ENCODE measurements around the gene SMIM36. TPM values are rescaled to one million over a fixed set of nuclear protein-coding genes. Genes with fewer than 3 reads are reported as not detected.
"Not testable (repeated sequence)": the region's sequence is repeated elsewhere in the genome, so short reads cannot be mapped to it uniquely, and the experiment has no call there.

Gene SMIM36
- total RNA-seq, 4 donors from 2014 or later = not detected

DNA sequence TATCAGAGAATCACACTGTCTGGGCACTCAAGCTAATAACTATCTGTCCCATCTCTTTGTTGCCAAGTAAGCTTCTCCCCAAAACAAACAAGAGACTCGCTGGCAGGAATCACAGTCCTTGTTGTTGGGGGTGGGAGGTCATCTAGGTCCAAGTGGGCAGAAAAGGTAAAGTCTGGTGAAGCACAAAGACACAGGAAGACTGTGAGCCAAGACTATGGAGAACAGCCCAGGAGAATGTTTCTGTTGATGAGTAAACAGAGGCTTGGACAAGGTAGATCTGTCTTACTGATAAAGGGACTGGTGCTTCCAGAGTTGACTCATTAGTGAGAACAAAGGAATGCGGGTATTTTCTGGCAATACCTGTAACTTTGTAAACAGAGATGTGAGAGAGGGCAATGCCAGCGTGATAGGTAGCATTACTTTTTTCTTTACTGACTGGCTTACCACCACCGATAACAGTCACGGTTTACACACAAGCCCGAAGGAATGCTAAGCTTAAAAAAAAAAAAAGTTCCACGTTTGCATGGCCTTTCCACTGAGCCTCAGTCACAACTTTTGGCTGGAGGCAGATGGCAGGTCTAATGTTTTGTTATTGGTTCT, 78.1 kb downstream of the SMIM36 start:
- peak overlapping the region in 1 of 4 donors; percentile 36 for H3K27ac ChIP-seq
- H3K27me3 ChIP-seq = no peaks in the 10 kb centered on the region
- H3K4me1 ChIP-seq = peaks cover 0 to 17% (median 6%) of the 10 kb centered on the region in 4 donors
- no peak for TF ChIP-seq EP300 (IDR thresholded peaks at IDR 0.05)
- no peak for TF ChIP-seq POLR2A (IDR thresholded peaks at IDR 0.05)
- TF ChIP-seq CTCF (IDR thresholded peaks at IDR 0.05) = no peak
- H3K4me3 ChIP-seq = no peak overlapping the region
- no peaks in the 10 kb centered on the region for H3K36me3 ChIP-seq
- 56 to 64% methylated on average over 7 of the region's 7 CpGs for WGBS, 2 donors
- no peak for DNase-seq (ENCODE audit: low spot score in 2 of 2)
- H3K9me3 ChIP-seq = no peaks in the 10 kb centered on the region

GRCh38 chr17:55432358-55433028, 78.8 kb downstream of the SMIM36 start:
- Histone ChIP-seq H3K36me3 (no peaks in the 10 kb centered on the region), H3K4me1 (peaks cover 0 to 19% (median 8%) of the 10 kb centered on the region in 4 donors), H3K27me3 (no peaks in the 10 kb centered on the region), H3K4me3 (no peak overlapping the region), H3K9me3 (no peaks in the 10 kb centered on the region), H3K27ac (no peak overlapping the region)
- TF ChIP-seq EP300 (IDR thresholded peaks at IDR 0.05) (no peak), POLR2A (IDR thresholded peaks at IDR 0.05) (no peak), CTCF (IDR thresholded peaks at IDR 0.05) (no peak)
- DNase-seq (ENCODE audit: low spot score in 2 of 2) = no peak
- 81 to 82% methylated on average over 4 of the region's 4 CpGs for WGBS, 2 donors

- DNase-seq (ENCODE audit: low spot score in 2 of 2); H3K27ac ChIP-seq; H3K4me3 ChIP-seq; H3K36me3 ChIP-seq; H3K27me3 ChIP-seq; H3K9me3 ChIP-seq: not testable (repeated sequence)
- no CpG with 5 or more reads among the region's 1 CpG for WGBS, 2 donors
- H3K4me1 ChIP-seq = peaks cover 0 to 20% (median 8%) of the 10 kb centered on the region in 4 donors
Measured at GRCh38 chr17:55431914-55432313, 79.3 kb downstream of the SMIM36 start.

GRCh38 chr17:55430541-55431288, 80.5 kb downstream of the SMIM36 start:
- Histone ChIP-seq H3K9me3 (no peaks in the 10 kb centered on the region), H3K4me1 (peaks cover 0 to 20% (median 8%) of the 10 kb centered on the region in 4 donors), H3K27me3 (no peaks in the 10 kb centered on the region), H3K36me3 (no peaks in the 10 kb centered on the region), H3K4me3 (no peak overlapping the region), H3K27ac (peak overlapping the region in 2 of 4 donors; percentile 4 to 20)
- 72% methylated on average over 4 of the region's 4 CpGs for WGBS, 2 donors
- DNase-seq (ENCODE audit: low spot score in 2 of 2) = no peak
- TF ChIP-seq CTCF (IDR thresholded peaks at IDR 0.05) (no peak), POLR2A (IDR thresholded peaks at IDR 0.05) (no peak), EP300 (IDR thresholded peaks at IDR 0.05) (no peak)

DNA sequence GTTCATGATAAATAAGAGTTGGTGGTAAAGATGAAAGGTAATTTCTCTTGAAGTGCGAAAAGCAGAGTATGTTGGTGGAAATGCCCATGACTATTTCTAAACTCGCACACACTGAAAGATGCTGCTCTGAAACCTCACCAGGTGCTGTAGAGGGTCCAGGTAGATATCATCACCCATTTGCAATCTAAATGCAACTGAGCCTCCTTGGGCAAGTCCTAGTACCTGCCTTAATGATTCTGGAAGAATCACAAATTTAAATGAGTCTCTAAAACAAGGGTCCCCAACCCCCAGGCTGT, 83.7 kb downstream of the SMIM36 start:
- Histone ChIP-seq H3K4me3 (no peak overlapping the region), H3K27me3 (no peaks in the 10 kb centered on the region), H3K4me1 (peaks cover 0 to 10% (median 2%) of the 10 kb centered on the region in 4 donors), H3K9me3 (no peaks in the 10 kb centered on the region), H3K27ac (peak overlapping the region; percentile 9 to 92 (median 58)), H3K36me3 (no peaks in the 10 kb centered on the region)
- WGBS, 2 donors = 94% methylated on average over 2 of the region's 2 CpGs
- DNase-seq (ENCODE audit: low spot score in 2 of 2) = no peak
- TF ChIP-seq CTCF (IDR thresholded peaks at IDR 0.05) (no peak), EP300 (IDR thresholded peaks at IDR 0.05) (no peak), POLR2A (IDR thresholded peaks at IDR 0.05) (no peak)
